Limb (tissue), 2 donors: Measurements from ENCODE around the gene ANKRD49.

Experiments
- DNase-seq, 2 donors: peaks; one replicate each; pipeline ENCODE4 v3.0.0-alpha.2; 2016; ENCODE audit errors: extremely low spot score in 2 of 2

ANKRD49 gene

DNA sequence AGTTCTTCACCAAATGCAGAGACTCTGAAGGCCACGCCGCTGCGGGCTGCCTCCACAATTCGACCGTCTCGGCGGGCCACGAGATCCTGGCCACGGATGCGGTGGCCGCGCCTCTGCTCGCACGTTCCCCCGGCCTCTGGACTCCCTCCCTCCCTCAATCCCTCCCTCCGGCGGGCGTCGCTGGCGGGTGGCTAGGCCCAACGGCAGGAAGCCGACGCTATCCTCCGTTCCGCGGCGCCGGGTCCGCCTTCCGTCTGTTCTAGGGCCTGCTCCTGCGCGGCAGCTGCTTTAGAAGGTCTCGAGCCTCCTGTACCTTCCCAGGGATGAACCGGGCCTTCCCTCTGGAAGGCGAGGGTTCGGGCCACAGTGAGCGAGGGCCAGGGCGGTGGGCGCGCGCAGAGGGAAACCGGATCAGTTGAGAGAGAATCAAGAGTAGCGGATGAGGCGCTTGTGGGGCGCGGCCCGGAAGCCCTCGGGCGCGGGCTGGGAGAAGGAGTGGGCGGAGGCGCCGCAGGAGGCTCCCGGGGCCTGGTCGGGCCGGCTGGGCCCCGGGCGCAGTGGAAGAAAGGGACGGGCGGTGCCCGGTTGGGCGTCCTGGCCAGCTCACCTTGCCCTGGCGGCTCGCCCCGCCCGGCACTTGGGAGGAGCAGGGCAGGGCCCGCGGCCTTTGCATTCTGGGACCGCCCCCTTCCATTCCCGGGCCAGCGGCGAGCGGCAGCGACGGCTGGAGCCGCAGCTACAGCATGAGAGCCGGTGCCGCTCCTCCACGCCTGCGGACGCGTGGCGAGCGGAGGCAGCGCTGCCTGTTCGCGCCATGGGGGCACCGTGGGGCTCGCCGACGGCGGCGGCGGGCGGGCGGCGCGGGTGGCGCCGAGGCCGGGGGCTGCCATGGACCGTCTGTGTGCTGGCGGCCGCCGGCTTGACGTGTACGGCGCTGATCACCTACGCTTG, 50.2 kb downstream of the ANKRD49 start, which contains the start of gene FUT4:
TSS of gene FUT4 (plus strand) at position 227 of the 951 bp plus-strand sequence. CDS start at position 440, 213 bp downstream.
- peak; percentile 74 to 89 for DNase-seq

DNA sequence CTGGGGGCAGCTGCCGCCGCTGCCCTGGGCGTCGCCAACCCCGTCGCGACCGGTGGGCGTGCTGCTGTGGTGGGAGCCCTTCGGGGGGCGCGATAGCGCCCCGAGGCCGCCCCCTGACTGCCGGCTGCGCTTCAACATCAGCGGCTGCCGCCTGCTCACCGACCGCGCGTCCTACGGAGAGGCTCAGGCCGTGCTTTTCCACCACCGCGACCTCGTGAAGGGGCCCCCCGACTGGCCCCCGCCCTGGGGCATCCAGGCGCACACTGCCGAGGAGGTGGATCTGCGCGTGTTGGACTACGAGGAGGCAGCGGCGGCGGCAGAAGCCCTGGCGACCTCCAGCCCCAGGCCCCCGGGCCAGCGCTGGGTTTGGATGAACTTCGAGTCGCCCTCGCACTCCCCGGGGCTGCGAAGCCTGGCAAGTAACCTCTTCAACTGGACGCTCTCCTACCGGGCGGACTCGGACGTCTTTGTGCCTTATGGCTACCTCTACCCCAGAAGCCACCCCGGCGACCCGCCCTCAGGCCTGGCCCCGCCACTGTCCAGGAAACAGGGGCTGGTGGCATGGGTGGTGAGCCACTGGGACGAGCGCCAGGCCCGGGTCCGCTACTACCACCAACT, 51.0 kb downstream of the ANKRD49 start:
- DNase-seq: no peak

- peak in 1 of 2 donors; percentile 54 for DNase-seq
Measured at GRCh38 chr11:94545264-94546161, 51.7 kb downstream of the ANKRD49 start.

DNA sequence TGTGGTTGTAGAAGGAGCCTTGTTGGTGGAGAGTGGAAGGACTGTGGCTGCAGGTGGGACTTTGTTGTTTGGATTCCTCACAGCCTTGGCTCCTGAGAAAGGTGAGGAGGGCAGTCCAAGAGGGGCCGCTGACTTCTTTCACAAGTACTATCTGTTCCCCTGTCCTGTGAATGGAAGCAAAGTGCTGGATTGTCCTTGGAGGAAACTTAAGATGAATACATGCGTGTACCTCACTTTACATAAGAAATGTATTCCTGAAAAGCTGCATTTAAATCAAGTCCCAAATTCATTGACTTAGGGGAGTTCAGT, 52.3 kb downstream of the ANKRD49 start:
- DNase-seq: no peak

DNA sequence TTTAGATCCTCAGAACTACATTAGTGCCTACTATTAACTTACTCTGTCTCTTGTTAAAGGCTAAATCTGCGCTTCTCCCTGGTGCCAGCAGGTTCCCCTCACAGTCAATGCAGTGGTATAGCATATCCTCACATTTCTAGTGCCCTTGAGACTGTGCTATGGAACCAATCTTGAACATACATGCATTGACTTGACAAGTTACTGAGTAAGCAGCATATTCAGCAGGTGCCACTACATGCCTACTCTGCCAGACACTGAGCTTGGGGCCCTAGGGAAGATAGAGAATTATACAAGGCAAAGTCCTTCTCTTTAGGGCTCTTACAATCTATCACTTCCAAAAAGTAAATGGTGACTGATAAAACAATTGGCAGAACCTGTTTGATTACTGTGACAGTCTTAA, 53.1 kb downstream of the ANKRD49 start:
- no peak for DNase-seq

DNA sequence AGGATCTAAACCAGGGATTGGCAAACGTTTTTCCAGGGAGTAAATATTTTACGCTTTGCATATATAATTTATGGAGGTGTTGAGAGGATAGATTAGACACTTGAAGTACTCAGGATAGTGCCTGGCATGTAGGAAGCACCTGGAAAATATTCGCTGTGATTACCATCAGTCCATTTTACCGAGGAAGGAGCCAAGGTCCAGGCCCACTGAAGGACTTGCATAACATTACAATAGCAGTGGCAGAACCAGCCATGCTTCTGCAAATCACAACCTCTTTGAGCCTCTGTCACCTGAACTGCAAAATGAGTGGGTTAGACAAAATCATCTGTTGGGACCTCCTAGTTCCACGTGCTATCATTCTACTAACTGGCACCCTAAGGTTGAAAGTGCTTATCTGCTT, 55.4 kb downstream of the ANKRD49 start:
- DNase-seq: no peak
